ENCODE results near the gene RAB28. TPM values are rescaled to one million over a fixed set of nuclear protein-coding genes. Genes with fewer than 3 reads are reported as not detected.

RAB28 gene
- total RNA-seq, 1 donor from 2014 or later: 30.7 TPM

GRCh38 chr4:13523591-13524503 lies 39.7 kb upstream of the RAB28 start:
- no peak for DNase-seq (ENCODE audit: low read depth, low spot score)
- no peak overlapping the region for H3K27ac Mint-ChIP-seq (ENCODE audit: unreplicated experiment)
- no peaks in the 10 kb centered on the region for H3K9me3 Mint-ChIP-seq
- no peak for TF ChIP-seq CTCF (conservative IDR thresholded peaks at IDR 0.05)
- peaks cover 83% of the 10 kb centered on the region for H3K27me3 Mint-ChIP-seq (ENCODE audit: low read depth)
- no peak overlapping the region for H3K4me3 Mint-ChIP-seq
- no peaks in the 10 kb centered on the region for H3K4me1 Mint-ChIP-seq
- peaks cover 3% of the 10 kb centered on the region for H3K36me3 Mint-ChIP-seq (ENCODE audit: low read depth)

DNA sequence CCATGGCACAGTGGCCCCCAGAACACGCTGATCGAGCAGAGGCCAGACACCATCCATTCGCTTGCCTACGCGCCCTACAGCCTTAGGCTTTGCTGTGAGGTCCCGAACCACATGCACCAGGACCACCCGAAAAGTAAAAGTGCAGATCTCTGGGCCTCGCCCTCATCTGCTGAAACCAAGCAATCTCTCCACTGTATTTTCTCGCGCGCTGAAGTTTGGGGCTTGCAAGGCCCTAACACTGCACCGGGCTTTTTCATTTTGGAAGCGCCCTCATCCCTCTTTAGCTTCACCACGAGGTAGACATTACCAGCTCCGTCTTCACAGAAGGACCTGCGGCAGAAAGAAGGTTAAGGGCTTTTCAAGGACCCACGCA lies 39.0 kb upstream of the RAB28 start:
- no peak for TF ChIP-seq CTCF (conservative IDR thresholded peaks at IDR 0.05)
- DNase-seq (ENCODE audit: low read depth, low spot score): no peak
- H3K4me3 Mint-ChIP-seq: no peak overlapping the region
- H3K4me1 Mint-ChIP-seq: no peaks in the 10 kb centered on the region
- peaks cover 3% of the 10 kb centered on the region for H3K36me3 Mint-ChIP-seq (ENCODE audit: low read depth)
- H3K27ac Mint-ChIP-seq (ENCODE audit: unreplicated experiment): no peak overlapping the region
- H3K9me3 Mint-ChIP-seq: no peaks in the 10 kb centered on the region
- H3K27me3 Mint-ChIP-seq (ENCODE audit: low read depth): peaks cover 77% of the 10 kb centered on the region

DNA sequence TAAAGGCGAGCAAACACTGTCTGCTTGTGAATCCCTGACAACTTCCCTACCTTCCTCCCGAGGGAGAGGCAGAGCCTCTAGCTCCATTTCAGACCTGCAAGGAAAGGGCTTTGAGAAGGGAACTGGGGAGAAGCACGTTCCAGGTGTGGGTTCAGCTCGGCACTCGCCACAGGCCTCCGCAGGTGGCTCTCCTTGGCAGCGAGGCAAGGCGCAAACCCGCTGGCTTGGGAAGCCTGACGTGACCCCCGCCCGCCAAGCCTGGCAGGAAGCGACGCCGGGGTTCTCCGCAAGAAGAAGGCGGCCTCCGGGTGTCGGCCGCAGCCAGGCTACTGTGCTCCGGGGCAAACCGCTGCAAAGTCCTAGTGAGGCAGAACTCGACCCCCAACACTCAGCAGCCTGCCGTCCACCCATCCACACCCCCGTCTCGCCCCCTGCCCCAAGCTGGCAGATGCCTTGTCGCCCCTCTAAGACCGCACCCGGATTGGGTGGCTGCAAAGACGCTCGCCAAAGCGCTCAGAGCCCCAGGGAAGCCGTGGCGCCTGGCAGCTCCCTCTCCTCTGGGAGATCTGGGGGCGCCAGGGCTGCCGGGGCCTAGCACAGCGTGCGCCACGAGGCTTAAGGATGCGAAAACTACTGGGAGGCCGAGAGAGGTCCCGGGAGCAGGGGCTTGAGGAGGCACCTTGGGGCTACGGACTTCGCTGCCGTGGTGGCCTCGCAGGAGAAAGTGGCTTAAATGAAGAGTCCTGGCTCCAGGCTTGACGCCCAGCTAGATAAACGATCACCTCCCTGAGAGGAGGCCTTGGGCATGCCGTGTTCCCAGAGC lies 38.4 kb upstream of the RAB28 start:
- H3K9me3 Mint-ChIP-seq: no peaks in the 10 kb centered on the region
- H3K27me3 Mint-ChIP-seq (ENCODE audit: low read depth): peaks cover 72% of the 10 kb centered on the region
- no peaks in the 10 kb centered on the region for H3K4me1 Mint-ChIP-seq
- no peak overlapping the region for H3K27ac Mint-ChIP-seq (ENCODE audit: unreplicated experiment)
- H3K36me3 Mint-ChIP-seq (ENCODE audit: low read depth): peaks cover 3% of the 10 kb centered on the region
- no peak for DNase-seq (ENCODE audit: low read depth, low spot score)
- TF ChIP-seq CTCF (conservative IDR thresholded peaks at IDR 0.05): no peak
- no peak overlapping the region for H3K4me3 Mint-ChIP-seq

- no peak for DNase-seq (ENCODE audit: low read depth, low spot score)
- H3K36me3 Mint-ChIP-seq (ENCODE audit: low read depth): peaks cover 3% of the 10 kb centered on the region
- H3K27me3 Mint-ChIP-seq (ENCODE audit: low read depth): peaks cover 59% of the 10 kb centered on the region
- no peaks in the 10 kb centered on the region for H3K4me1 Mint-ChIP-seq
- no peak for TF ChIP-seq CTCF (conservative IDR thresholded peaks at IDR 0.05)
- H3K4me3 Mint-ChIP-seq: no peak overlapping the region
- no peaks in the 10 kb centered on the region for H3K9me3 Mint-ChIP-seq
- no peak overlapping the region for H3K27ac Mint-ChIP-seq (ENCODE audit: unreplicated experiment)
Measured at GRCh38 chr4:13521047-13521446, 36.9 kb upstream of the RAB28 start.

DNA sequence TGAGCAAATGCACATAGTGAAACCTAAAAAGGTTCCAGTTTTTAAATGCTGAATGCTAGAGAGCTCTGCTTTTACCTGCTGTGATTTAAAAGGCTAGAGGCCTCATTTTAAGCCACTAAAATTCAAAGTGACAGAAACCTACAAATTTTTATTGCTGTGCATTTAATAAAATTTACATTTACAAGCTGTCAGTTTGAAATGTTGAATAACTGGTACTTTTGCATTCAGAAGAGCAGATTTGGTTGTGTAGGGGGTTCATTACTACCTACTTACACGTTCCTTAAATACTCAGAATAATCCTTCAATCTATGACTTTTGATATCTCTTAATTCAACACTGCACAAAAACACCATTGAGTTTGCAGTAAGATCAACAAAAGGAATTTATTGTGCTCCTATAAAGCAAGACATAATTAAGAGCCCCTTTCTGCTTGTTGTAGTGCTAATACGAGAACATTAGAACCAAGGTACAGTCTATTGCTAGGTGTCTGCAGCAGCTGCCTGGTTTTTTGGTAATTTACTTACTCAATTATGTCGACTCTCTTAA lies 32.2 kb upstream of the RAB28 start:
- Mint-ChIP-seq H3K27ac (ENCODE audit: unreplicated experiment) (no peak overlapping the region), H3K27me3 (ENCODE audit: low read depth) (peaks cover 20% of the 10 kb centered on the region), H3K4me1 (peaks cover 4% of the 10 kb centered on the region), H3K9me3 (no peaks in the 10 kb centered on the region), H3K4me3 (no peak overlapping the region), H3K36me3 (ENCODE audit: low read depth) (no peaks in the 10 kb centered on the region)
- TF ChIP-seq CTCF (conservative IDR thresholded peaks at IDR 0.05): no peak
- no peak for DNase-seq (ENCODE audit: low read depth, low spot score)
